Measurements from ENCODE around the gene ITPR3.

The ITPR3 gene

DNA sequence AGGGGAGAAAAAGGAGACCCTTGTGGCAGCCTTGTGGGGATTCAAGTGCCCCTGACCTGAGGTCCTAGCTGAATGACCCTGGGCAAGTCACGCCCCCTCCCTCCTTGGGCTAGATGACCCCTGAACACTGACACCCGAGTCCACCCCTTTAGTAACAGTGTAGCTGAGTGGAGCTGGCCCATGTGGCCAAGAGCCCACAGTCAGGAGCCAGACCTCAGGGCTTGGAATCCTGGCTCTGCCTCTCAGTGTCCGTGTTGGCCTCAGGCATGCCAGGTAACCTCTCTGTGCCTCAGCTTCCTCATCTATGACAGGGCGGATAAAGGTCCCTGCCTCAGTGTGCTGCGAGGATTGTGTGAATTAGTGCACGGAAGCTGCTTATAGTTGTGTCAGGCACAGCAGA lies 111.3 kb downstream of the ITPR3 start:
- H3K4me1 ChIP-seq (ENCODE audit: control insufficient read depth in 1 of 2, insufficient read depth in 2 of 2, low read length in 2 of 2) = peaks cover 41 to 45% of the 10 kb centered on the region in 2 experiments
- WGBS (ENCODE audit: extremely low coverage, insufficient coverage, insufficient read length) = no CpG with 5 or more reads among the region's 6 CpGs
- no peaks in the 10 kb centered on the region for H3K36me3 ChIP-seq (ENCODE audit: control insufficient read depth in 1 of 2, insufficient read depth in 2 of 2, low read length in 2 of 2)
- H3K18ac ChIP-seq (ENCODE audit: low read length) = no peak overlapping the region
- no peaks in the 10 kb centered on the region for H3K27me3 ChIP-seq (ENCODE audit: insufficient read depth, low read length)
- H3K4me3 ChIP-seq (ENCODE audit: low read depth, low read length) = no peak overlapping the region
- peaks cover 4% of the 10 kb centered on the region for H3K79me2 ChIP-seq (ENCODE audit: control insufficient read depth, insufficient read depth, low read length, poor library complexity)
- H4K8ac ChIP-seq (ENCODE audit: low read depth, low read length) = peak overlapping the region; percentile 42
- H2BK12ac ChIP-seq (ENCODE audit: low read length) = peak overlapping the region; percentile 85
- peak overlapping the region; percentile 44 for H2AK5ac ChIP-seq (ENCODE audit: low read length)
- H4K12ac ChIP-seq (ENCODE audit: low read depth, low read length) = no peak overlapping the region
- peak overlapping the region; percentile 12 for H3K14ac ChIP-seq (ENCODE audit: low read length)
- no peak overlapping the region for H3K4ac ChIP-seq (ENCODE audit: low read depth, low read length)
- H2AFZ ChIP-seq (ENCODE audit: insufficient read depth, low read length, poor library complexity) = no peak overlapping the region
- H2BK120ac ChIP-seq (ENCODE audit: insufficient read depth, low read length, poor library complexity) = peak overlapping the region; percentile 13
- DNase-seq = peak in 1 of 2 donors; percentile 33
- H3K27ac ChIP-seq (ENCODE audit: low read depth, low read length) = no peak overlapping the region
- no peak overlapping the region for H3K23ac ChIP-seq (ENCODE audit: low read length)
- peaks cover 4% of the 10 kb centered on the region for H3K9me3 ChIP-seq (ENCODE audit: insufficient read depth, low read depth, low read length)
- H2BK5ac ChIP-seq (ENCODE audit: low read depth, low read length, poor library complexity) = peak overlapping the region; percentile 13
- H3K9ac ChIP-seq (ENCODE audit: low read length) = no peak overlapping the region
- peaks cover 22% of the 10 kb centered on the region for H3K79me1 ChIP-seq (ENCODE audit: low read length)
- no peak overlapping the region for H3K4me2 ChIP-seq (ENCODE audit: low read length)
- H4K91ac ChIP-seq (ENCODE audit: low read depth, low read length) = peak overlapping the region; percentile 29

DNA sequence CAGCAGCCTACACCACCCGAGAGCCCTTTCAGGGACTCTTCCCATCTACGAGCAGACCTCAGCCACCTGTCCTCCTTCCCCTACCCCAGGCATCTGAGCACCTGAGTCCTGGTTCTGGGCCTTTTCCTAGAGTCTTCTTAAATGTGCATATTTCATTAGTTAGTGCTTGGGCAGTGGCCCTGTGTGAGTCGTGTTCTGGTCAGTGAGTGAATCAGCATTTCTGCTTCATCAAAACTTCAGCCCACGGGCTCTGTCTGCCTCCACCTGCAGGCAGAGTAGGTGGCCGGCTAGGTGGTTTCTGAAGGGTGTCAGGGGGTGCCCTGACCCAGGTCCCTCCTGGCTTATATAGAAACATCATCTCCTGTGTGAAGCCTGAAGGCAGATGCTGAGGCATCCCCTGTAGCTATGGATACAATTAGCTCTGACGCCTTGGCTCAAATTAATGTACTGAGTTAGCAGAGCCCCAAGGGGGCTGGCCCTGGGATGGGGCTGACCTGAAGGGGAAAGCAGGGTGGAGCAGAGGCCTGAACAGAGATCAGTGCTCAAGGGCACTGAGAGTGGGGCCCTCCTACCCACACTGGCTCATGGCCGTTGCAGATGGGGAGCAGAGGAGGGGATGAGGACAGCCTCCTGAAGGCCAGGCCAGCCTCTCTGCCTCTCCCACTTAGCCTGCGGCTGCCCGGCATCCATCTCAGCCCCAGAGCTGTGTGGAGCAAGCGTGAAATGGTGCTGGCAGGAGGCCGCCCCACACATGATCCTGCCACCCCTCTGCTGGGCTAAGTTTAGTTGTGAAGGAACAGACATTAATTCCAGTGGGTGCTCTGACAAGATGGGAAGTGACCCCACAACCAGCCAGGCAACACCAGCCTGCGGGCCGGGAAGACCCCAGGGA lies 111.9 kb downstream of the ITPR3 start:
- Histone ChIP-seq H3K4me2 (ENCODE audit: low read length) (no peak overlapping the region), H3K9me3 (ENCODE audit: insufficient read depth, low read depth, low read length) (peaks cover 4% of the 10 kb centered on the region), H2BK12ac (ENCODE audit: low read length) (peak overlapping the region; percentile 85), H3K4me3 (ENCODE audit: low read depth, low read length) (no peak overlapping the region), H3K27ac (ENCODE audit: low read depth, low read length) (peak overlapping the region; percentile 2), H3K14ac (ENCODE audit: low read length) (peak overlapping the region; percentile 63), H2AK5ac (ENCODE audit: low read length) (peak overlapping the region; percentile 67), H3K4ac (ENCODE audit: low read depth, low read length) (peak overlapping the region; percentile 52), H3K18ac (ENCODE audit: low read length) (peak overlapping the region; percentile 62), H2BK120ac (ENCODE audit: insufficient read depth, low read length, poor library complexity) (peak overlapping the region; percentile 17), H4K12ac (ENCODE audit: low read depth, low read length) (no peak overlapping the region), H3K36me3 (ENCODE audit: control insufficient read depth in 1 of 2, insufficient read depth in 2 of 2, low read length in 2 of 2) (no peaks in the 10 kb centered on the region), H3K79me1 (ENCODE audit: low read length) (peaks cover 22% of the 10 kb centered on the region), H3K27me3 (ENCODE audit: insufficient read depth, low read length) (no peaks in the 10 kb centered on the region), H4K91ac (ENCODE audit: low read depth, low read length) (peak overlapping the region; percentile 29), H3K23ac (ENCODE audit: low read length) (no peak overlapping the region), H4K8ac (ENCODE audit: low read depth, low read length) (peak overlapping the region; percentile 30), H3K9ac (ENCODE audit: low read length) (no peak overlapping the region), H2BK5ac (ENCODE audit: low read depth, low read length, poor library complexity) (peak overlapping the region; percentile 73), H3K4me1 (ENCODE audit: control insufficient read depth in 1 of 2, insufficient read depth in 2 of 2, low read length in 2 of 2) (peaks cover 41 to 45% of the 10 kb centered on the region in 2 experiments), H3K79me2 (ENCODE audit: control insufficient read depth, insufficient read depth, low read length, poor library complexity) (peaks cover 4% of the 10 kb centered on the region), H2AFZ (ENCODE audit: insufficient read depth, low read length, poor library complexity) (no peak overlapping the region)
- DNase-seq = no peak
- no CpG with 5 or more reads among the region's 13 CpGs for WGBS (ENCODE audit: extremely low coverage, insufficient coverage, insufficient read length)

GRCh38 chr6:33733709-33734007 lies 112.5 kb downstream of the ITPR3 start:
- peak overlapping the region; percentile 63 for H3K14ac ChIP-seq (ENCODE audit: low read length)
- no peak overlapping the region for H3K9ac ChIP-seq (ENCODE audit: low read length)
- H4K12ac ChIP-seq (ENCODE audit: low read depth, low read length) = no peak overlapping the region
- peaks cover 2% of the 10 kb centered on the region for H3K9me3 ChIP-seq (ENCODE audit: insufficient read depth, low read depth, low read length)
- H2AFZ ChIP-seq (ENCODE audit: insufficient read depth, low read length, poor library complexity) = no peak overlapping the region
- peaks cover 22% of the 10 kb centered on the region for H3K79me1 ChIP-seq (ENCODE audit: low read length)
- peak overlapping the region; percentile 52 for H3K4ac ChIP-seq (ENCODE audit: low read depth, low read length)
- H3K27ac ChIP-seq (ENCODE audit: low read depth, low read length) = peak overlapping the region; percentile 2
- no peak overlapping the region for H3K23ac ChIP-seq (ENCODE audit: low read length)
- peak overlapping the region; percentile 67 for H2AK5ac ChIP-seq (ENCODE audit: low read length)
- H3K27me3 ChIP-seq (ENCODE audit: insufficient read depth, low read length) = no peaks in the 10 kb centered on the region
- peak overlapping the region; percentile 25 for H4K91ac ChIP-seq (ENCODE audit: low read depth, low read length)
- no peak overlapping the region for H3K4me3 ChIP-seq (ENCODE audit: low read depth, low read length)
- peaks cover 41 to 45% of the 10 kb centered on the region in 2 experiments for H3K4me1 ChIP-seq (ENCODE audit: control insufficient read depth in 1 of 2, insufficient read depth in 2 of 2, low read length in 2 of 2)
- peak overlapping the region; percentile 17 for H2BK120ac ChIP-seq (ENCODE audit: insufficient read depth, low read length, poor library complexity)
- peak overlapping the region; percentile 29 for H2BK12ac ChIP-seq (ENCODE audit: low read length)
- DNase-seq = no peak
- H3K79me2 ChIP-seq (ENCODE audit: control insufficient read depth, insufficient read depth, low read length, poor library complexity) = peaks cover 4% of the 10 kb centered on the region
- peak overlapping the region; percentile 62 for H3K18ac ChIP-seq (ENCODE audit: low read length)
- peak overlapping the region; percentile 73 for H2BK5ac ChIP-seq (ENCODE audit: low read depth, low read length, poor library complexity)
- H3K4me2 ChIP-seq (ENCODE audit: low read length) = no peak overlapping the region
- peak overlapping the region; percentile 30 for H4K8ac ChIP-seq (ENCODE audit: low read depth, low read length)
- H3K36me3 ChIP-seq (ENCODE audit: control insufficient read depth in 1 of 2, insufficient read depth in 2 of 2, low read length in 2 of 2) = no peaks in the 10 kb centered on the region
- WGBS (ENCODE audit: extremely low coverage, insufficient coverage, insufficient read length) = no CpG with 5 or more reads among the region's 8 CpGs

- no CpG with 5 or more reads among the region's 18 CpGs for WGBS (ENCODE audit: extremely low coverage, insufficient coverage, insufficient read length)
- no peak overlapping the region for H3K9ac ChIP-seq (ENCODE audit: low read length)
- no peak overlapping the region for H2AFZ ChIP-seq (ENCODE audit: insufficient read depth, low read length, poor library complexity)
- no peak overlapping the region for H4K12ac ChIP-seq (ENCODE audit: low read depth, low read length)
- H3K14ac ChIP-seq (ENCODE audit: low read length) = peak overlapping the region; percentile 30
- no peaks in the 10 kb centered on the region for H3K27me3 ChIP-seq (ENCODE audit: insufficient read depth, low read length)
- no peak overlapping the region for H2BK5ac ChIP-seq (ENCODE audit: low read depth, low read length, poor library complexity)
- peaks cover 2% of the 10 kb centered on the region for H3K9me3 ChIP-seq (ENCODE audit: insufficient read depth, low read depth, low read length)
- no peak overlapping the region for H3K4me2 ChIP-seq (ENCODE audit: low read length)
- no peak overlapping the region for H3K27ac ChIP-seq (ENCODE audit: low read depth, low read length)
- H2AK5ac ChIP-seq (ENCODE audit: low read length) = peak overlapping the region; percentile 38
- peaks cover 22% of the 10 kb centered on the region for H3K79me1 ChIP-seq (ENCODE audit: low read length)
- peaks cover 4% of the 10 kb centered on the region for H3K79me2 ChIP-seq (ENCODE audit: control insufficient read depth, insufficient read depth, low read length, poor library complexity)
- no peak overlapping the region for H3K4me3 ChIP-seq (ENCODE audit: low read depth, low read length)
- H3K23ac ChIP-seq (ENCODE audit: low read length) = no peak overlapping the region
- peak overlapping the region; percentile 34 for H3K18ac ChIP-seq (ENCODE audit: low read length)
- peaks cover 41 to 45% of the 10 kb centered on the region in 2 experiments for H3K4me1 ChIP-seq (ENCODE audit: control insufficient read depth in 1 of 2, insufficient read depth in 2 of 2, low read length in 2 of 2)
- no peak overlapping the region for H4K8ac ChIP-seq (ENCODE audit: low read depth, low read length)
- H4K91ac ChIP-seq (ENCODE audit: low read depth, low read length) = peak overlapping the region; percentile 78
- H2BK120ac ChIP-seq (ENCODE audit: insufficient read depth, low read length, poor library complexity) = no peak overlapping the region
- no peaks in the 10 kb centered on the region for H3K36me3 ChIP-seq (ENCODE audit: control insufficient read depth in 1 of 2, insufficient read depth in 2 of 2, low read length in 2 of 2)
- no peak overlapping the region for H3K4ac ChIP-seq (ENCODE audit: low read depth, low read length)
- DNase-seq = no peak
- peak overlapping the region; percentile 73 for H2BK12ac ChIP-seq (ENCODE audit: low read length)
Observed at GRCh38 chr6:33735216-33735615, 114.1 kb downstream of the ITPR3 start.

Data from trophoblast cell (in vitro differentiated cells and primary cell).